HCT116 (cell line): ENCODE measurements around the gene SIK3.

Source experiments
- ATF3 ChIP-seq: IDR thresholded peaks from 2 replicates; pipeline ENCODE4 v1.6.1; 2012
- CTCF ChIP-seq, 3 experiments: fragments of 200-600 bp in 1 of 3; sonication (generic) in 1 of 3; IDR thresholded peaks in 2 of 3; conservative IDR thresholded peaks in 1 of 3; 2 replicates each; pipeline ENCODE4 v1.5.1; 2012 to 2017; ENCODE audit warnings: low read depth in 2 of 3, low read length in 2 of 3, antibody characterized with exemption in 1 of 3, borderline replicate concordance in 1 of 3, control low read depth in 1 of 3, mild to moderate bottlenecking in 1 of 3, mixed read lengths in 1 of 3, mixed run types in 1 of 3, moderate library complexity in 1 of 3; ENCODE audit not compliant: insufficient read depth in 1 of 3
- ELF1 ChIP-seq: IDR thresholded peaks from 2 replicates; pipeline ENCODE4 v1.6.1; 2012; ENCODE audit warnings: low read depth, borderline replicate concordance
- FOSL1 ChIP-seq: IDR thresholded peaks from 2 replicates; pipeline ENCODE4 v1.6.1; 2012; ENCODE audit warnings: low read depth
- POLR2A ChIP-seq: IDR thresholded peaks from 2 replicates; pipeline ENCODE4 v1.7.0; 2011; ENCODE audit warnings: borderline replicate concordance; ENCODE audit not compliant: insufficient read depth, insufficient read length; ENCODE audit errors: extremely low read depth
- POLR2AphosphoS5 ChIP-seq: IDR thresholded peaks from 2 replicates; pipeline ENCODE4 v1.6.1; 2011; ENCODE audit warnings: mild to moderate bottlenecking, low read depth, low read length, moderate library complexity
- RAD21 ChIP-seq: IDR thresholded peaks from 2 replicates; pipeline ENCODE4 v1.6.1; 2012; ENCODE audit warnings: low read depth, mild to moderate bottlenecking
- SIN3A ChIP-seq: IDR thresholded peaks from 2 replicates; pipeline ENCODE4 v1.6.1; 2012; ENCODE audit warnings: low read depth
- TCF7L2 ChIP-seq: IDR thresholded peaks from 2 replicates; pipeline ENCODE4 v1.7.0; 2011; ENCODE audit warnings: borderline replicate concordance, inconsistent platforms; ENCODE audit not compliant: insufficient read depth, insufficient read length; ENCODE audit errors: extremely low read depth
- ZBTB33 ChIP-seq: IDR thresholded peaks from 2 replicates; pipeline ENCODE4 v1.6.1; 2011; ENCODE audit warnings: mild to moderate bottlenecking, low read length, moderate library complexity; ENCODE audit not compliant: insufficient replicate concordance; ENCODE audit errors: extremely low read depth

GRCh38 chr11:116833816-116834534, 264.3 kb downstream of the SIK3 start:
- no peak for TF ChIP-seq CTCF (IDR thresholded peaks at IDR 0.05 in 2 of 3, conservative IDR thresholded peaks at IDR 0.05 in 1 of 3; ENCODE audit: borderline replicate concordance in 1 of 3, insufficient read depth in 1 of 3, low read depth in 2 of 3, low read length in 2 of 3)
- TF ChIP-seq FOSL1, result no peak
- TF ChIP-seq ZBTB33, result no peak
- no peak for TF ChIP-seq ELF1
- no peak for TF ChIP-seq POLR2A
- TF ChIP-seq POLR2AphosphoS5, result no peak
- no peak for TF ChIP-seq TCF7L2
- TF ChIP-seq ATF3, result no peak
- no peak for TF ChIP-seq RAD21
- no peak for TF ChIP-seq SIN3A
